Liver (tissue), 3 donors: ENCODE results near the gene FICD.

ENCODE experiments used
- EGR1 ChIP-seq, 2 donors: IDR thresholded peaks; 2 replicates each; pipeline ENCODE4 v1.6.1; 2016 to 2018; ENCODE audit warnings: antibody characterized with exemption in 2 of 2, low read depth in 2 of 2
- GABPA ChIP-seq, 2 donors: IDR thresholded peaks in 1 of 2; conservative IDR thresholded peaks in 1 of 2; 2 replicates each; pipeline ENCODE4 v1.6.1; 2016; ENCODE audit warnings: antibody characterized with exemption in 2 of 2, mild to moderate bottlenecking in 1 of 2, moderate library complexity in 1 of 2
- JUND ChIP-seq, 2 donors: IDR thresholded peaks; 2 replicates each; pipeline ENCODE4 v1.6.1; 2016; ENCODE audit warnings: antibody characterized with exemption in 2 of 2
- MAX ChIP-seq: IDR thresholded peaks from 2 replicates; pipeline ENCODE4 v1.6.1; 2016; ENCODE audit warnings: antibody characterized with exemption
- RAD21 ChIP-seq, 2 donors: IDR thresholded peaks; 2 replicates each; pipeline ENCODE4 v1.6.1; 2016; ENCODE audit warnings: antibody characterized with exemption in 2 of 2, mild to moderate bottlenecking in 2 of 2
- REST ChIP-seq: IDR thresholded peaks from 2 replicates; pipeline ENCODE4 v1.6.1; 2016; ENCODE audit warnings: antibody characterized with exemption, mild to moderate bottlenecking
- RXRA ChIP-seq, 2 donors: IDR thresholded peaks; 2 replicates each; pipeline ENCODE4 v1.6.1; 2017 to 2018; ENCODE audit warnings: antibody characterized with exemption in 2 of 2, mild to moderate bottlenecking in 1 of 2
- TAF1 ChIP-seq: conservative IDR thresholded peaks from 2 replicates; pipeline ENCODE4 v1.6.1; 2016; ENCODE audit warnings: antibody characterized with exemption, mild to moderate bottlenecking
- YY1 ChIP-seq: IDR thresholded peaks from 2 replicates; pipeline ENCODE4 v1.6.1; 2016; ENCODE audit warnings: antibody characterized with exemption, mild to moderate bottlenecking
- TF ChIP-seq, protein P1 (sequence below): fragments of 150-350 bp; IDR thresholded peaks from 2 replicates; pipeline ENCODE4 v1.5.1; 2017; ENCODE audit warnings: improper control_type of control experiment, low read depth, low read length; ENCODE audit not compliant: missing input control
- TF ChIP-seq, protein P2 (sequence below): IDR thresholded peaks from 2 replicates; pipeline ENCODE4 v1.6.1; 2016; ENCODE audit warnings: antibody characterized with exemption
- donor health status: healthy.
- donor health status: healthy.

DNA sequence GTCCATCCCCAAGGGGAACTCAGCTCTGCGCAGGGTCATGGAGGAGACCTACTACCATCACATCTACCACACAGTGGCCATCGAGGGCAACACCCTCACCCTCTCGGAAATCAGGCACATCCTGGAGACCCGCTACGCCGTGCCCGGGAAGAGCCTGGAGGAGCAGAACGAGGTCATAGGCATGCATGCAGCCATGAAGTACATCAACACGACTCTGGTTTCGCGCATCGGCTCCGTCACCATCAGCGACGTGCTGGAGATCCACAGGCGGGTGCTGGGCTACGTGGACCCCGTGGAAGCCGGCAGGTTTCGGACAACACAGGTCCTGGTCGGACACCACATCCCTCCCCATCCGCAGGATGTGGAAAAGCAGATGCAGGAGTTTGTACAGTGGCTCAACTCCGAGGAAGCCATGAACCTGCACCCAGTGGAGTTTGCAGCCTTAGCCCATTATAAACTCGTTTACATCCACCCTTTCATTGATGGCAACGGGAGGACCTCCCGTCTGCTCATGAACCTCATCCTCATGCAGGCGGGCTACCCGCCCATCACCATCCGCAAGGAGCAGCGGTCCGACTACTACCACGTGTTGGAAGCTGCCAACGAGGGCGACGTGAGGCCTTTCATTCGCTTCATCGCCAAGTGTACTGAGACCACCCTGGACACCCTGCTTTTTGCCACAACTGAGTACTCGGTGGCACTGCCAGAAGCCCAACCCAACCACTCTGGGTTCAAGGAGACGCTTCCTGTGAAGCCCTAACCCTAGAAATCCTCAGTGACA lies 3.8 kb downstream of the FICD start:
- TF ChIP-seq, protein P1, sequence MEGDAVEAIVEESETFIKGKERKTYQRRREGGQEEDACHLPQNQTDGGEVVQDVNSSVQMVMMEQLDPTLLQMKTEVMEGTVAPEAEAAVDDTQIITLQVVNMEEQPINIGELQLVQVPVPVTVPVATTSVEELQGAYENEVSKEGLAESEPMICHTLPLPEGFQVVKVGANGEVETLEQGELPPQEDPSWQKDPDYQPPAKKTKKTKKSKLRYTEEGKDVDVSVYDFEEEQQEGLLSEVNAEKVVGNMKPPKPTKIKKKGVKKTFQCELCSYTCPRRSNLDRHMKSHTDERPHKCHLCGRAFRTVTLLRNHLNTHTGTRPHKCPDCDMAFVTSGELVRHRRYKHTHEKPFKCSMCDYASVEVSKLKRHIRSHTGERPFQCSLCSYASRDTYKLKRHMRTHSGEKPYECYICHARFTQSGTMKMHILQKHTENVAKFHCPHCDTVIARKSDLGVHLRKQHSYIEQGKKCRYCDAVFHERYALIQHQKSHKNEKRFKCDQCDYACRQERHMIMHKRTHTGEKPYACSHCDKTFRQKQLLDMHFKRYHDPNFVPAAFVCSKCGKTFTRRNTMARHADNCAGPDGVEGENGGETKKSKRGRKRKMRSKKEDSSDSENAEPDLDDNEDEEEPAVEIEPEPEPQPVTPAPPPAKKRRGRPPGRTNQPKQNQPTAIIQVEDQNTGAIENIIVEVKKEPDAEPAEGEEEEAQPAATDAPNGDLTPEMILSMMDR = no peak
- TF ChIP-seq, protein P2, sequence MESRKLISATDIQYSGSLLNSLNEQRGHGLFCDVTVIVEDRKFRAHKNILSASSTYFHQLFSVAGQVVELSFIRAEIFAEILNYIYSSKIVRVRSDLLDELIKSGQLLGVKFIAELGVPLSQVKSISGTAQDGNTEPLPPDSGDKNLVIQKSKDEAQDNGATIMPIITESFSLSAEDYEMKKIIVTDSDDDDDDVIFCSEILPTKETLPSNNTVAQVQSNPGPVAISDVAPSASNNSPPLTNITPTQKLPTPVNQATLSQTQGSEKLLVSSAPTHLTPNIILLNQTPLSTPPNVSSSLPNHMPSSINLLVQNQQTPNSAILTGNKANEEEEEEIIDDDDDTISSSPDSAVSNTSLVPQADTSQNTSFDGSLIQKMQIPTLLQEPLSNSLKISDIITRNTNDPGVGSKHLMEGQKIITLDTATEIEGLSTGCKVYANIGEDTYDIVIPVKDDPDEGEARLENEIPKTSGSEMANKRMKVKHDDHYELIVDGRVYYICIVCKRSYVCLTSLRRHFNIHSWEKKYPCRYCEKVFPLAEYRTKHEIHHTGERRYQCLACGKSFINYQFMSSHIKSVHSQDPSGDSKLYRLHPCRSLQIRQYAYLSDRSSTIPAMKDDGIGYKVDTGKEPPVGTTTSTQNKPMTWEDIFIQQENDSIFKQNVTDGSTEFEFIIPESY = no peak
- TF ChIP-seq EGR1 (IDR thresholded peaks at IDR 0.05; ENCODE audit: low read depth in 2 of 2) = no peak
- TF ChIP-seq JUND (IDR thresholded peaks at IDR 0.05) = no peak
- no peak for TF ChIP-seq GABPA (IDR thresholded peaks at IDR 0.05 in 1 of 2, conservative IDR thresholded peaks at IDR 0.05 in 1 of 2)
- no peak for TF ChIP-seq MAX
- no peak for TF ChIP-seq YY1
- TF ChIP-seq RAD21 (IDR thresholded peaks at IDR 0.05) = no peak
- no peak for TF ChIP-seq REST
- no peak for TF ChIP-seq TAF1
- TF ChIP-seq RXRA (IDR thresholded peaks at IDR 0.05) = no peak
